Adrenal gland (tissue), 12 donors: ENCODE data around the gene MYO18B. TPM values are rescaled to one million over a fixed set of nuclear protein-coding genes. Genes with fewer than 3 reads are reported as not detected.

ENCODE experiments used
- DNase-seq, 7 donors: peaks; one replicate each; pipeline ENCODE4 v3.0.0-alpha.2; 2019 to 2020
- H3K27ac ChIP-seq, 5 donors: fragments of 200-600 bp; sonication (generic) in 4 of 5; 1 replicate in 3 of 5; 2 replicates in 2 of 5; pipeline versions ENCODE4 v1.5.1 to v1.8.0; 2016 to 2020; ENCODE audit warnings: mild to moderate bottlenecking in 1 of 5
- H3K27me3 ChIP-seq: fragments of 200-600 bp; 2 replicates; pipeline ENCODE4 v1.8.0; 2021
- H3K36me3 ChIP-seq, 2 donors: fragments of 200-600 bp; replicated peaks in 1 of 2; 1 replicate in 1 of 2; 2 replicates in 1 of 2; pipeline versions ENCODE4 v1.5.1 to v1.8.0; 2018 to 2022
- H3K4me1 ChIP-seq, 2 donors: fragments of 200-600 bp; replicated peaks in 1 of 2; 1 replicate in 1 of 2; 2 replicates in 1 of 2; pipeline versions ENCODE4 v1.5.1 to v1.8.0; 2018 to 2021
- H3K4me3 ChIP-seq, 4 donors: fragments of 200-600 bp; sonication (generic) in 3 of 4; one replicate each; pipeline ENCODE4 v1.5.1; 2016 to 2018
- H3K9me3 ChIP-seq, 3 donors: fragments of 200-600 bp; sonication (generic) in 1 of 3; replicated peaks in 1 of 3; 1 replicate in 2 of 3; 2 replicates in 1 of 3; pipeline versions ENCODE4 v1.5.1 to v1.8.0; 2016 to 2021
- CTCF ChIP-seq, 6 experiments: fragments of 450-650 bp in 4 of 6; fragments of 200-600 bp in 2 of 6; sonication (generic) in 1 of 6; IDR thresholded peaks; 1 replicate in 5 of 6; 2 replicates in 1 of 6; pipeline versions ENCODE4 v1.5.1 to v1.8.0; 2016 to 2021; ENCODE audit warnings: antibody characterized with exemption in 6 of 6, mild to moderate bottlenecking in 2 of 6, moderate library complexity in 1 of 6
- POLR2A ChIP-seq, 2 donors: fragments of 450-650 bp; IDR thresholded peaks; one replicate each; pipeline ENCODE4 v1.6.1; 2017; ENCODE audit warnings: antibody characterized with exemption in 2 of 2, mild to moderate bottlenecking in 2 of 2, moderate library complexity in 1 of 2
- WGBS, 4 donors: extraction: QIAGEN DNeasy Blood & Tissue Kit in 2 of 4; methylation state at CpG; one replicate each; pipeline versions ENCODE4 v1.1.5 to v1.1.7; 2013 to 2017; 5-methylcytosine and 5-hydroxymethylcytosine counted together
- intact Hi-C, 2 donors: fragments of 100-400 bp; cut with DNase I; formaldehyde crosslinking; loops; one replicate each; pipeline versions ENCODE4 v1.14.1 to v1.15.0; 2022 to 2023
- polyA plus RNA-seq, 3 donors: library from polyadenylated mRNA; stranded (reverse); fragments of 200-250 nt in 2 of 3; fragments of 350-450 nt in 1 of 3; fragmentation: Illumina TruSeq in 1 of 3; extraction: RNeasy Lipid Tissue Mini Kit (QIAGEN cat#74804) in 1 of 3; gene quantifications; one replicate each; pipeline ENCODE4 v1.2.3, GENCODE V29; 2013 to 2014
- total RNA-seq, 9 donors: library from RNA; depleted of rRNA in 4 of 9; stranded (reverse); fragments of >200 nt in 4 of 9; fragments of 120-200 nt in 1 of 9; fragmentation: NEBNext Ultra II Directional in 1 of 9; extraction: Animal tissue kit (Norgen Biotek cat#: 25700) in 1 of 9; gene quantifications; one replicate each; pipeline versions ENCODE4 v1.1.0 to v1.2.4, GENCODE V29; 2013 to 2023
- donor health status: healthy with polysubstance abuse.
- donor health status: Bipolar disorder and iron deficiency.
- donor health status: DM: yes; HTN: yes; CAD: no.
- donor health status: DM: no; HTN: no; CAD: no.
- donor health status: DM: no; HTN: no; CAD: no.
- donor health status: DM: yes; HTN: yes; CAD: no.

Gene MYO18B
- total and polyA plus RNA-seq, 12 donors: 0.08 to 1.1 (median 0.18) TPM

- H3K27ac ChIP-seq: no peak overlapping the region
- WGBS, 4 donors: 91 to 97% (median 94%) methylated on average over 7 of the region's 7 CpGs
- no peaks in the 10 kb centered on the region for H3K27me3 ChIP-seq
- no peak for DNase-seq
- TF ChIP-seq POLR2A (IDR thresholded peaks at IDR 0.05): no peak
- no peak for TF ChIP-seq CTCF (IDR thresholded peaks at IDR 0.05)
- intact Hi-C loops: no loop called here
- no peaks in the 10 kb centered on the region for H3K9me3 ChIP-seq
- H3K36me3 ChIP-seq: peaks cover 0 to 8% of the 10 kb centered on the region in 2 donors
- H3K4me3 ChIP-seq: no peak overlapping the region
- H3K4me1 ChIP-seq: no peaks in the 10 kb centered on the region
Observed at GRCh38 chr22:25714070-25714469, 27.9 kb upstream of the MYO18B start.

- H3K4me3 ChIP-seq: no peak overlapping the region
Observed at GRCh38 chr22:25714739-25715138, 27.2 kb upstream of the MYO18B start.

GRCh38 chr22:25716637-25717036 lies 25.4 kb upstream of the MYO18B start:
- H3K27me3 ChIP-seq: no peaks in the 10 kb centered on the region
- H3K4me1 ChIP-seq: no peaks in the 10 kb centered on the region
- TF ChIP-seq CTCF (IDR thresholded peaks at IDR 0.05) (no peak), POLR2A (IDR thresholded peaks at IDR 0.05) (no peak)
- peak in 1 of 7 donors; percentile 34 for DNase-seq
- no peak overlapping the region for H3K4me3 ChIP-seq
- intact Hi-C loops: no loop called here
- no peaks in the 10 kb centered on the region for H3K9me3 ChIP-seq
- 93 to 97% (median 95%) methylated on average over 10 of the region's 10 CpGs for WGBS, 4 donors
- no peak overlapping the region for H3K27ac ChIP-seq
- no peaks in the 10 kb centered on the region for H3K36me3 ChIP-seq

More at GRCh38 chr22:25714739-25715138, 27.2 kb upstream of the MYO18B start:
- H3K27ac ChIP-seq: no peak overlapping the region
- no peaks in the 10 kb centered on the region for H3K9me3 ChIP-seq
- H3K27me3 ChIP-seq: no peaks in the 10 kb centered on the region
- H3K4me1 ChIP-seq: no peaks in the 10 kb centered on the region
- H3K36me3 ChIP-seq: peaks cover 0 to 8% of the 10 kb centered on the region in 2 donors
- intact Hi-C loops: no loop called here
- DNase-seq: no peak
- TF ChIP-seq CTCF (IDR thresholded peaks at IDR 0.05) (no peak), POLR2A (IDR thresholded peaks at IDR 0.05) (no peak)
- 69 to 85% (median 78%) methylated on average over 6 of the region's 6 CpGs for WGBS, 4 donors

- Histone ChIP-seq H3K4me1 (no peaks in the 10 kb centered on the region), H3K36me3 (no peaks in the 10 kb centered on the region), H3K27me3 (no peaks in the 10 kb centered on the region), H3K4me3 (no peak overlapping the region), H3K27ac (no peak overlapping the region), H3K9me3 (no peaks in the 10 kb centered on the region)
- DNase-seq: no peak
- 89 to 95% (median 92%) methylated on average over 10 of the region's 10 CpGs for WGBS, 4 donors
- TF ChIP-seq CTCF (IDR thresholded peaks at IDR 0.05): no peak
- no peak for TF ChIP-seq POLR2A (IDR thresholded peaks at IDR 0.05)
- intact Hi-C loops: no loop called here
Observed at GRCh38 chr22:25718135-25718840, 23.7 kb upstream of the MYO18B start.
